NOMO-1 treated with DMSO at 0.1 percent for 48 hours (cell line): ENCODE data around the gene BEX4.
"Not testable (repeated sequence)": the region's sequence is repeated elsewhere in the genome, so short reads cannot be mapped to it uniquely, and the experiment has no call there.

Experiments used
- DNase-seq: peaks from one replicate; lab custom pipeline; 2025; ENCODE audit not compliant: unreplicated experiment; lab: John Stamatoyannopoulos, UW

BEX4 gene, protein sequence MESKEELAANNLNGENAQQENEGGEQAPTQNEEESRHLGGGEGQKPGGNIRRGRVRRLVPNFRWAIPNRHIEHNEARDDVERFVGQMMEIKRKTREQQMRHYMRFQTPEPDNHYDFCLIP

DNA sequence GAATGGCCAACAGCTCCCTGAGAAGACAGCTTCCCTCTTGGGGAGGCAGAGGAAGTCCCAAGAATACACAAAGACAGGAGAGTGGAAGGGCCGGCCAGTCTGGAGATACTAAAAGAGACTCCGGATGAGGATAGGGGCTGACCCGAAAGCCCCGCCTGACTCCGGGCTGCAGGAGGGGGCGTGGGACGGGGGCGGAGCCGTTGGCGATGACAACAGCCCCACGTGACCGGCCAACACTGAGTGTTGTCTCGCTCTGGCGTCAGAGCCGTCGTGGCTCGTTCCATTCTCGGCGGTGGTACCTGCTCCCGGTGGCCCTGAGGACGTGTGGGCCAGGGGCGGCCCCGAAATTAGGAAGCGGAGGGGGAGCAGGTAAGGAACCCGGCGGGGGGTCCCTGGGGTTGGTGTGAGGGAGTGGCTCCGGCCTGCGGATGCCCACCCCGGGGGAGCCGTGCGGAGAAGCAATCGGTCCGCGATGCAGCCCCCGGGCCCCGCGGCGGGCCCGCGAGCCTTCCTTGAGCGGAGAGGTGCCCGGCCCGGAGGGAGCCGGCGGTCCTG is at the start of gene BEX4:
BEX4 (plus strand) TSS at position 239 of the 555 bp plus-strand sequence. CDS start 1,046 bp downstream, outside the sequence.
- peak; percentile 37 for DNase-seq

DNA sequence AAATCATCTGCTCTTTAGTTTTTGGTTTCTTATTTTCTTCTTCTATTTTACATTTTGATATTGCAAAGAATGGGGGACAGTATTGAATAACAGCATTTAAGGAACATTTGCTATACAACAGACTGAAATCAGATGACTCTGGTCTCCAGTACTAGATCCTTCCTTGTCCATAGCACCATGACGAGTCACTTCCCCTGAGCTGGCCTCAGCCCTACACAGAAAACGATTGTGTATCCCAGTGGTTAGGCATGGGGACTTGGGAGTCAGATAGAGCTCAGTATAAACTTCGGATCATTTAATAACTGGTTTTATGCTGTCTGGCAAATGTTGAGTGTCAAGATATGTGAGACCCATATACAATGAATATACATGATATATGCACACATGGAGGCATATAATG is 44.7 kb upstream of the BEX4 start:
- no peak for DNase-seq

DNA sequence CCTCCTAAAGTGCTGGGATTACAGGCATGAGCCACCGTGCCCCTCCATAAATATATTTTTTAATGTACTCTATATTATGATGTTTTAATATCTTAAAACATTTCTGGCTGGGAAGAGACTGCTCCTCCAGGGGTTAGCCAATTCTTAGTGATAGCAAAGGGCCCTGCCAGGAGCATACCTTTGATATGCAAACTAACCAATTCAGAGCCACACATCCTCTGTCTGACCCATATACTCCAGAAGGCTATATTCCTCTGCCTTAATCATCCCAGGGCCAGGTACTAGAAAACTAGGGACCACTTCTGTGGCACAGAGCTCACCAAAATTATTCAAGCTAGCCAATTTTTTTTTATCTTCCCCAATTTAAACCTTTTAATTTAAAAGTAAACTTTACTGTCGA is 43.6 kb upstream of the BEX4 start:
- DNase-seq, result no peak

DNA sequence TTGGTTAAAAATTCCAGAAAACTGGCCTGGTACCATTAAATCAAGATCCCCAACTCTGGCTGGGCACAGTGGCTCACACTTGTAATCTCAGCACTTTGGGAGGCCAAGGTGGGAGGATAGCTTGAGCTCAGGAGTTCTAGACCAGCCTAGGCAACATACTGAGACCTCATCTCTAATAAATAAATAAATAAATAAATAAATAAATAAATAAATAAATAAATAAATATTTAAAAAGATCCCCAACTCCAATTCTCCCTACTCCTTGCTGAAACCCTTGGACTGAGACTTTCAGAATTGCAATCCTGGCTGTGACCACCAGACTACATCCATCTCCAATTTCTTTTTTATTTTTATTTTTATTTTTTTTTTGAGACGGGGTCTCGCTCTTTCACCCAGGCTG is 39.7 kb upstream of the BEX4 start:
- not testable (repeated sequence) for DNase-seq

DNA sequence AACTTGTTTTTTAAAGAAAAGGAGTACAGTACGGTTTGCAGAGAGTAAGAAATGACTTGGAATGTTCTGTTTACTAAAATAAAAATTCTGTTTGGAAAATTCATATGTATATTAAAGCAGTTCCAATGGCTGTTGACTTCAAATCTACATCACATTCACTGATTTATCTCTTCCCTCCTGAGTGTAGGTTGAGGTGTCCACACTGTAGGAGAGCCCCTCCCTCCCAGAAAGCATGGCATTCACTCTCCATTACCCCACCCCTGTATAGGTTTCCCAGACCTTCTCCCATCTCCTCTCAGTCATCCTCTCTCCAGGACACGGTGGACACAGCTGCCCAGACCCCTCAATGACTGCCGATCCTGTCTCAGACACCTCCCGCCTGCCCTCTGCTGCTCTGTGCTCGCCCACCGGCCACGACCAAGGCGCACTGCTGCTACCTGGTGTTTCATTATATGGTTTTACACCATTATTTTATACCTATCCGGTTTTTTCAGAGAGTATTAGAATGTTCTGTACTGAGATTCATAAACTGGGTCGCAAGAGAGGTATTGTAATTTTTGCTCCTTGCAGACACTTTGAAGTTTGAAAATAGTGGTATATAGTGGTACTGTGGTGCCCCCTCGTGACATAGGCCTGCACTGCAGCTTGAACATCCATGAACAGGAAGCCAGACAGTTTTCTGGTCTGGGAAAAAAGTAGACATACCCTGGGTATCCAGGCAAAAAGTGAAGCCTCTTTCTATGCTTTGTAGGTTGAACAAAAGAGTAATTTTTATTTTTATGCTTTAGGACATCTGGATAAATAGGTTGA is 38.8 kb upstream of the BEX4 start:
- peak; percentile 47 for DNase-seq

DNA sequence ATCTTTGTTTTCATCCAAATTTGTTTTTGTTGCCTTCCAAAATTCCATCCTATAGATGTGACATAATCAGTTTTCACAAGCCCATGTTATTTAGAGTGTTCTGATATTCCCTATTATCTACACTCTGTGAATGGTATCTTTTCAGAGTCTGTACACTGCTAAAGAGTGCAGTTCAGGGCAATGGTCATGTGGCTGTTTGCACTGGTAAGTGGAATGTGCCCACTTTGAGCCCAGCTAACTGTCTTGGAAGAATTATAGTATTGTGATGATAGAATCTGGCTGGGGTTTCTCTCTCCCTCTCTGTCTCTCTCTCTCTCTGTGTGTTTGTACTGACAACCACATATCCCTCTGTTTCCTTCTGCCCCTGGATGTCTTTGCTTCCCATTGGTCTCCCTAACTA is 37.4 kb upstream of the BEX4 start:
- no peak for DNase-seq

DNA sequence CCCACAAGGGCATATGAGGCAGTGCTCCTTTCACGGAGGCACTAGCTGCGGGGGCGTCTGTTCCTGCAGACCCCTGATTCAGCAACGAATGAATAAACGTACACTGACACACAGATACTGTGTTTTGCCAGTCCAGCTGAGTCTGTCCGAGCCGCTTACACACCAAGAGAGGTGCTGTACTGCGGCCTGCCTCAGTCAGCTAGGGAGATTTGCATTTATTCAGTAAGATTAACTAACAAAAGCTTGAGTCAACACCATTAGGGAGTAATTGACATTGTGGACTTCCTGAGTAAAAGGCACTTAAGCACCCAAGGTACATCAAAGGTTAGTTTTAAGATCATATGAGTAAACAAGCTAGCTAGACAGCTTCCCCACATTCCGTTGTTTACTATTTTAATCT is 31.0 kb upstream of the BEX4 start:
- no peak for DNase-seq

DNA sequence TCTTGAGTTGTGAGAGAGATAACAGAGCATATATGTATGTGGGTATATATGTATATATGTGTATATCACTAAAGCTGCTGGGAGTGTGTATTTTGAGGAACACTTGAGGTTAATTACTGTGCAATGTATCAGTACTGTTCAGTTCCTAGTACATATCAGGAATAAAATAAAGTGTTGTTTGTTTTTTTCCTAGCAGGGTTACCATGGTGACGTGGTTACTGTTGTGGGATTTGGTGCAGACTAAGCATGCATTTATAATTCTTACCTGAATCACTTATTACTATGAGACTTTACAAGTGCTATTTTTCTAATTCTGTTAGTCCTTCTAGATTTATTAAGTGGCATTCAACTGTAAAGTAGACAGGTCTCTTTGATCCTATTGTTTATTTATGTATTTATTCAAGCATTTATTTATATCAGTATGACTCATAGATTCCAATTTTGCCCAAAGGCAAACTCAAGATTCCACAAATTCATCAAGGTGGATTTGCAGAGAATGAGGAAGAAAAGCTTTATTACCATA is 26.9 kb upstream of the BEX4 start:
- no peak for DNase-seq

DNA sequence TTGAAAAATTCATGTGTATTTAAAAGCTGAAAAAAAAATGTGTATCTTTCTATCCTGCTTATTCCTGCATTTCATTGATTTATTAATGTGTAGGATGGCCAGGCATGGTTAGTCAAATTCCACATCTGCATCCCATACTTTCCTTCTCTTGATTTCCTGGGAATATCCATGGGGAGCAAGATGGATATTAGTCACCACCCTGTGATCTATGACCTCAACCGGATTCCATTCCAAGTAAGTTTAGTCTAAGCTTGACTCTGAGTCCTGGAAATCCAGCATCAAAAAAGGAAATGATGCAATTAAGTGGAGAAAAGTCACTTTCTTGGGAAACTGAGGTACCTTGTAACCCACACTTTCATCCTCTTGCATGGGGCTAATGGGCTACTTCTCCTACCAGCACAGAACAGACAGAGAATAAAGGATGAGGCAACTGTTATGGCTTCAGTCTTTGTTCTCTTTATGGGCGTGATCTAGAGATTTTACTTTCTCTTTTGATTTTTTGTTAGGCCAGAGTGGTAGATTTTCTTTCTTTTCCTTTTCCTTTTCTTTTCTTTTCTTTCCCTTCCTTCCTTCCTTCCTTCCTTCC is 17.1 kb upstream of the BEX4 start:
- DNase-seq, result no peak

DNA sequence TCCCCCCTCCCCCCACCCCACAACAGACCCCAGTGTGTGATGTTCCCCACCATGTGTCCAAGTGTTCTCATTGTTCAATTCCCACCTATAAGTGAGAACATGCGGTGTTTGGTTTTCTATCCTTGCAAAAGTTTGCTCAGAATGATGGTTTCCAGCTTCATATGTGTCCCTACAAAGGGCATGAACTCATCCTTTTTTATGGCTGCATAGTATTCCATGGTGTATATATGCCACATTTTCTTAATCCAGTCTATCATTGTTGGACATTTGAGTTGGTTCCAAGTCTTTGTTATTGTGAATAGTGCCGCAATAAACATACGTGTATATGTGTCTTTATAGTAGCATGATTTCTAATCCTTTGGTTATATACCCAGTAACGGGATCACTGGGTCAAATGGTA is 16.2 kb upstream of the BEX4 start:
- DNase-seq, result not testable (repeated sequence)

DNA sequence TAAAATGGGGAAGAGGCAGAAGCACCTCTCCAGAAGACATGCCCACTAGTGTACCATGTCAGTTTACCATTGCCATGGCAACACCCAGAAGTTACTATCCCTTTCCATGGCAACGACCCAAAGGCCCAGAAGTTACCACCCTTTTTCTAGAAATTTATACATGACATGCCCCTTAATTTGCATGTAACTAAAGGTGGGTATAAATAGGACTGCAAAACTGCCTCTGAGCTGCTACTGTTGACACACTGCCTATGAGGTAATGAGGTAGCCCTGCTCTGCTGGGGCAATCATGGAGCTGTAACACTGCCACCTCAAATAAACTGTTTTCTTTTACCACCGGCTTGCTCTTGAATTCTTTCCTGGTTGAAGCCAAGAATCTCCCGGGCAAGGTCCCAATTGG is 13.9 kb upstream of the BEX4 start:
- DNase-seq, result no peak

DNA sequence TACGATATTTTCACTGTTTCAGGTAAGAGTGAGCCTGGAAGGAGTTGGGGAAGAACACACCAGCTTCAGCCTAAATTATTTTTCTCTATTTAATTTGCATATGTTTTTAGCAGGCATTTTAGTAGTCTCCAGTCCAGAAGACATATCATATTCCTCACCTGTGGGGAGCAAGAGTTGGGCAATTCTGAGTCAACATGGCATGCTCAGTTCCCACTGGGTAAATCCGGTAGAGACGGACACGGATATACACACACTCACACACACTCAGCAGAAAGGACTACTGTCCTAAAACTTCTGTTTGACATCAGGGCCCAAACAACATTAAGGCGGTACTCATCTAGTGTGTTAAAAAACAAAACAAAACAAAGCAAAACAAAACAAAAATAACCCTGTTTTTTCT is 4.9 kb upstream of the BEX4 start:
- DNase-seq, result no peak

DNA sequence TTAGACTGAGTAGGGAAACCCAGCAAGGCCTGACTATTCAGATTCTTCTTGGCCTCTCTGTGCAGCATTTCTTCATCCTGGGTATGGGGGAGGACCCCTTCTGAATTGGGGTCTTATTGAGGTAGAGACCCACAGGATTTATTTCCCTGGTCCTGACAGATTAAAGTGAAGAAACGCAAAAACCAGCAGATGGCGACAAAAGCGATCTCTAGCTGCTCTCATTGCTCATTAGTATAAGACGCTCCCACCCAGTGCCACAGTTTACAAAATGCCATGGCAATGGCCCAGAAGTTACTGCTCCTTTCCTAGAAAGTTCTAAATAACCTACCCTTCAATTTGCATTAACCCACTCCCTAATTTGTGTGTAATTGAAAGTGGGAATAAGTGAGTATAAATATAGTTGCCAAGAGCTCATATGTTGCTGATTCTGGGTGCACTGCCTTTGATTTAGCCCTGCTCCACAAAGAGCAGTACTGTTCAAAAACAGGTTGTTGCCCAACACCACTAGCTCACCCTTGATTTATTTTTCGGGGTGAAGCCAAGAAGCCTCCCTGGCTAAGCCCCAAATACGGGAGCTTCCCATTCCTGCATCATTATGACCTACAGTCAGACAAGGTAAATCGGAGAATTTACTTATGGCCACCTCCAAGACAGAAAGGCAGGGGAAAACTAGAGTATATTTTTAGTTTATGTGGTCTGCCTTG is 3.7 kb upstream of the BEX4 start:
- peak; percentile 21 for DNase-seq

DNA sequence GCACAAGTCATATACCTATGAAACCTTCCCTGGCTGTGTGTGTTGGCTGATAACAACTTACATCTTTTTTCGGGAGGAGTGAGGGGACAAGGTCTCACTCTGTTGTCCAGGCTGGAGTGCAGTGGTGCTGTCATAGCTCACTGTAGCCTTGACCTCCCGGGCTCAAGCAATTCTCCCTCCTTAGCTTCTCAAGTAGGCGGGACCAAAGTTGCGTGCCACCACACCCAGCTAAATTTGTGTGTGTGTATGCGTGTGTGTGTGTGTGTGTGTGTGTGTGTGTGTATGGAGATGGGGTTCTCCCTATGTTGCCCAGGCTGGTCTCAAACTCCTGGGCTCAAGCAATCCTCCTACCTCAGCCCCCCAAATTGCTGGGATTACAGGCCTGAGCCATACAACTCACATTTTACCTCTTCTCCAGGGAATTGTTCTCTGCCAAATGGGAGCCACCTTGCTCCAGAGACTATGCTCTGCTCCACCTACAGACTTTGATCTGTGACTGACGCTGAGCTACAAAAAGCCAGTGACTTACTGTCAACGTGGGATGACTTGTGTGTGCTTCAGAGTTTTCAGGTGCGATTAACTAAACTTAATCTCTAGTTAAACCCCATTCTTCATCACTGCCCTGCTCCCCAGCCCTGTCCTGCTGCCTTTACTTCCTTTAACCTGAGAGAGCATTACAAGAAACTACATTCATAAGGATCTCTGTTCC is 2.0 kb upstream of the BEX4 start:
- no peak for DNase-seq

DNA sequence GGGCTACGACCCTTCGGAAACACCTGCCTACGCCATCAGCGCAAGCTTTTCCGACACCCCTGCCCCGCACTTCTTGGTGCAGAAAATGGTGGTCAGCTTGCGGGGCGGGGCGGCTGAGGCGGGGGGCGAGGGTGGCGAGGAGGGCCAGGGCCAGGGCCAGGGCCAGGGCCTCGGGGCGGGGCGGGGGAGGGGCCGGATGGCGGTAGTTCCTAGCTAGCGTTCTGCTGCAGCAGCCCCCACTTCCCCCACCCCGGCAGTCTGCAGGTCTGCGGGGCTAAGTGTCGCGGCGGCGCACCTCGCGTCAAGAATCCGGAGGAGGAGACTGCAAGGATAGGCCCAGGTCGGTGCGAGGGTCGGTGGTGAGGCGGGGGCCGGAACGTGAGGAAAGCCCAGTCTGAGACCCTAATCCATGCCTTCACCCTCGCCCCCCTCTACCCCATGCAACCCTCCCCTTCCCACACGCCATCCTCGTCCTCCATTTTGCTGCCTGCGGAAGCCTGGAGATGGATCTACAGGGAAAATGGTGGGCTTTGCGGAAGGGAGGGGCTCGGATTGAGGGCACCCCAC is 600 bp downstream of the BEX4 start:
- DNase-seq, result no peak

DNA sequence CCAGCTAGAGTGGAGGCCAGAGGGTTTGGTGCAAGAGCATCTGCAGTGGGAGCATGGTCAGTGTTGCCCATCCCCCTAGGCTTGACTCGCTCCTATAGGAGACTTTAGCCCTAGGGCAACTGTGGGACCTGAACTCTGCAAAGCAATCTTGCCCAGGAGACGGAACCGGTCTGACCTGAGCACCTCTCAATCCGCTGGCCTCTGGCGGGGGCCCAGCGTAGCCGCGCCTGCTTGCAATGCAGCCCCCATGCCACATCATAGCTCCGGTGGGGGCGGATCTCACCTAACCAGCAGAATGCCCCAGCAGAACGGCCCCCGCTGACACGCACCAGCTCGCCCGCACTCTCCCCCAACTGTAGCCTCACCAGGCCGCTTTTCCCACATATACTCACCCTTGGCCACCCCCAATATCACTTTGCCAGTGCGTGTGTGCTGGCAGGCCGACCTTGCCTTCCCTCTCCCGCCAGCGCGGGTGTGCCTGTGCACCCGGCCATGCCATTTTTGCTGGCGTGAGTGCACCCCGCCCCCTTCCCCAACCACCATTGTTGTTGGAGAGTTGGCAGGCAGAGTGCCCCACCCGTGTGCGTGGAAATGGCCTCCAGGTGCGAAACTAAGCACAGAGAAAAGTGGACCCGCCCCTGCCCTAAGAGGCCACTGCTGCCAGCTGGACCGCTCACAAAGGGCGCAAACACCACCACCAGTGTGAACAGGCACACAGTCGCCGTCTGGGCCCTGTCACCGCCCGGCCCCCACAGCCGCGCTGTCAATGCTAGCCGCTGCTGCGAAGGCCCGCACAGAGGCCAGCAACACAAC is 5.8 kb downstream of the BEX4 start:
- no peak for DNase-seq

DNA sequence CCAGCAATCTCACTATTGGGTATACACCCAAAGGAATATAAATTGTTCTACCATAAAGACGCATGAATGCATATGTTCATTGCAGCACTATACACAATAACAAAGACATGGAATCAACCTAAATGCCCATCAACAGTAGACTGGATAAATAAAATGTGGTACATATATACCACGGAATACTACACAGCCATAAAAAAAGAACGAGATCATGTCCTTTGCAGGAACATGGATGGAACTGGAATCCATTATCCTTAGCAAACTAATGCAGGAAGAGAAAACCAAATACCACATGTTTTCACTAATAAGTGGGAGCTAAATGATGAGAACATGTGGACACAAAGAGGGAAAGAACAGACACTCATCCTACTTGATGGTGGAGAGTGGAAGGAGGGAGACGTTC is 11.0 kb downstream of the BEX4 start:
- not testable (repeated sequence) for DNase-seq

DNA sequence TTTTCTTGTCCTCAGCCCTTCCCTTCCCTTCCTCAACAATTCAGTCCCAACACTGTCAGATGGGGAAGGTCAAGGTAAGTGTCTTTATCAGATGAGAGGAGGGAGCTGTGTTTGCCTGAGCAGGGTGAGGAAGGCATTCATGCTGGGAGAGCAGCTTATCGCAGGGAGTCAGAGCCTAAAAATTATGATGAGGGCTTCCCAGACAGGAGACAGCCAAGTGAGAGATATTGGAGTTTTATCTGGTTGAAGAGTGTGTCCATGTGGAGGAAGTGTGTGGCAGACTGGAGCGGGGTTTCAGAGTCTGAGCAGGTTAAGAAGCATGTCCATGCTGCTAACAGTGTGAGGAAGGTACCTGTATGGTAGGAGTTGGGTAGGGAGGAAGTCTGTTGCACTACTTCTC is 18.4 kb downstream of the BEX4 start:
- no peak for DNase-seq

DNA sequence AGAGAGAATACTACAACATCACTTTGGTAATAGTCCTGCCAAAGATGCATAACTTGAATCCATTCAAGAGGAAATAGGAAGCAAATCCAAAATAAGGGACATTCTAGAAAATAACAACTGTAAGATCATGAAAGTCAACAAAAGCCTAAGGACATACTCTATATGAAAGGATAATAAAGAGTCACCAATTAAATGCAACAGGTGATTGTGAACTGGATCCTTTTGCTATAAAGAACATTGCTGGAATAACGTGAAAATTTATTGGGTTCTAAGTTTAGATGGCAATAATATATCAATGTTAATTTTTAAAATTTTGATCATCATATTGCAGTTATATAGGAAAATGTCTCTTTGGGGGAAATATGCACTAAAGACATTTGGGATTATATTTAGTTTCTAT is 20.0 kb downstream of the BEX4 start:
- DNase-seq, result no peak

DNA sequence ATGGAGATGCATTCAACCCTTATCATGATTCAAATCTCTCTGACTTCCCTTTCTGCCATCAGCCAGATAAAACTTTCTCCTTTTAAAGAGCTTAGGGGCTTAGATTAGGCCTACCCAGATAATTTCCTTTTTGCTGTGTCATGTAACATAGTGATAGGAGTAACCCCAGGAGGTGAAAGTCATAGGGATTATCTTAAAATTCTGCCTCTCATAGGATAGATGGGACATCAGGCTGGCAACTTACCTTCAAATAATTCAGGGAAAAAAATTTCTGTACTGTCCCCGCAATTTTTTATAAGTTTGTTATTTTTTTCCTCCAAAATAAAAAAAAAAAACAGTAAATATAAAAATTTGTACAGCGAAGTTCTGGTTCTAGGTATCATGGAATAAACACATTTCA is 20.7 kb downstream of the BEX4 start:
- not testable (repeated sequence) for DNase-seq
